GM21390 (cell line): ENCODE measurements around the gene ATP4A.

Experiments
- ATAC-seq: cut with Tn5 transposase; IDR thresholded peaks from one replicate; pipeline ENCODE4 v1.9.1; 2021; ENCODE audit not compliant: unreplicated experiment

ATP4A gene

DNA sequence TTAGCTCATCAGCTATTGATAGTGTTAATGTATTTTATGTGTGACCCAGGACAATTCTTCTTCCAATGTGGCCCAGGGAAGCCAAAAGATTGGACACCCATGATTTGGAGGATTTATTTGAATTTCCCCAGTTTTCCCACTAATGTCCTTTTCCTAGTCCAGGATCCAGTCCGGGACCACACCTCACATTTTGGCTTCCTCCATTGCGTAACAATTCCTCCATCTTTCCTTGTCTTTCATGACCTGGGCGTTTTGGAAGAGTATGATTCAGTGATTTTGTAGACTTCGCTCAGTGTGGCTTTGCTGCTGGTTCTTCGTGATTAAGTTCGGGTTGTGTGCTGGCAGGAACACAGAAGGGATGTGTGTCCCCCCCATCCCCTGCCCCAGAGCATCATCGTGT lies 3.3 kb upstream of the ATP4A start:
- no peak for ATAC-seq

DNA sequence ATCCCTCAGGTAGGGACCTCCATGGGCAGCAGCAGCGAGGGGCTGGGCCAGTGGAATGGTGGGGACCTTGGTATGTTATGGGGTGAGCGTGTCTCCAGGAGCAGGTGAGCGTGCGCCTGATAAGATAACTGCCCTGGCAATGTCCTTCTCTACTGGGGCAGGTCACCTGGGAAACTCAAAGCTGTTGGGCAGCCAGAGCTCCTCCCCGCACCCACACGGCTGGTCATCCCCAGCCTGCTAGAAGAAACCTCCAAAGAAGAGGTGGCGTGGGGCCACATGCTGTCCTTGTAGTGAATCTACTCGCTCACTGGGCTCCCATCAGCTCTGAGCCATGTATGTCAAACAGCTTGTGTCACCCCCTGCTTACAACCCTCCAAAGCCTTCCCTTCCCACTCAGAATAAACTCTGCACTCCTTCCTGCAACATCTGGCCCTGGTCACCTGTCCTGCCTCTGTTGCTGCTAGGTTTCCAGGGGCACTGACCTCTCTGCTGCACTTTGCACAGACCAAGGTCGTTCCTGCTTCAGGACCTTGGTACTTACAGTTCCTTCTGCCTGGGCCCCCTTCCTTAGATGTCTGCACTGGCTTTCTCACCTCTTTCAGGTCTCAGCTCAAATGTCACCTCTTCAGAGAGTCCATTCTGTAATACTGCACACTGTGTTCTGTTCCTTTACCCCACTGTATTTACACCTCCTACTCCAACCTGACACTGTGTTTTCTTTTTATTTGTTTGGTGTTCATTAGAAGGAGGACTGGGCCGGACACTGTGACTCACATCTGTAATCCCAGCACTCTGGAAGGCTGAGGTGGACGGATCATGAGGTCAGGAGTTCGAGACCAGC lies 1.8 kb upstream of the ATP4A start:
- no peak for ATAC-seq

DNA sequence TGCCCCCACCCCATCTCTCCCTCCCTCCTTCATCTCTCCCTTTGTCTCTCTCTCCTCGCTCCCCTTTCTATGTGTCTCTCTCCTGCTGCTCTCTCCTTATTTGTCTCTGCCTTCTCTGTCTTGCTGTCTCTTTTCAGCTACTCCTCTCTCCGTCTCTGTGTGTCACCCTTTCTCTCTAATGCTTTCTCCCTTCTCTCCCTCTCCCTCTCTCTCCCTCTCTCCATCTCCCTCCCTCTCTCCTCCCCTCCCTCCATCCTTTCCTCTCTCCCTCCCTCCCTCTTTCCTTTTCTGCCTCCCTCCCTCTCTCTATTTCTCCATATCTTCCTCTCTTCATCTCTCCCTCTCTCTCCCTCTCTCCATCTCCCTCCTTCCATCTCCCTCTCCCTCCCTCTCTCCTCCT lies 682 bp downstream of the ATP4A start:
- ATAC-seq, result no peak

DNA sequence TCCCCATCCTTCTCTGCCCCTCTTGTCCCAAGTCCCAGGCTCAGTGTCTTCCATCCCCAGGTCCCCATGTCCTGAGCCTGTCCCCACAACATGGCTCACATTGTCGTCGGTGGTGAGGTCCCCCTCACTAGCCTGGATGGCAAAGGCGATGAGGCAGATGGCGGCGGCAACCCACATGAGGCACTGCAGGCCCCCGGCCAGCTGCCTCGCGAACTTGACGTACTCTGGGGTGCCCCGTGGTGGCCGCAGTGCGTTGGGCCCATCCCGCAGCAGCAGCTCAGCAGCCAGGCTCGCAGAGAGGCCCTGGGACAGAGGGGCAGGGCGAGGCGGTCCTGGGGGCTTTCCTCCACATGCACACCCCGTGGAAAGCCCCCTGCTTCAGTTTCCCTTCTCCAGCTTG lies 1.1 kb downstream of the ATP4A start:
- ATAC-seq, result no peak

DNA sequence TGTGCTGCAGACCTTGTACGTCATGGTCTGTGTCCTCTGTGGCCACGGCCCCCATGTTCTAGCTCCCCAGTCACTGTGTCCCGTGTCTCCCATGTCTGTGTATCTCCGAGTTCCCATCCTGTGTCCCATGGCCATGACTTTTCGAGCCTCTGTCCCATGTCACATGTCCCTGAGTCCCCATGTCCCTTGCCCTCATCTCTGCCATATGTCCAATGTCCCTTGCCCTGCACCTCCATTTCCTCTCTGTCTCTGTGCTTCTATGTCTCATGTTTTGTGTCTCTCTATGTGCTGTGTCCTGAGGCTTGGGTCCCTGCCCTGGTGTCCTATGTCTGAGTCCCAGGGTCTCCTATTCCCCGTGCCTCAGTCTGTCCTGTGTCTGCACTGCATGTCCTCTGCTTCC lies 2.0 kb downstream of the ATP4A start:
- ATAC-seq, result no peak

DNA sequence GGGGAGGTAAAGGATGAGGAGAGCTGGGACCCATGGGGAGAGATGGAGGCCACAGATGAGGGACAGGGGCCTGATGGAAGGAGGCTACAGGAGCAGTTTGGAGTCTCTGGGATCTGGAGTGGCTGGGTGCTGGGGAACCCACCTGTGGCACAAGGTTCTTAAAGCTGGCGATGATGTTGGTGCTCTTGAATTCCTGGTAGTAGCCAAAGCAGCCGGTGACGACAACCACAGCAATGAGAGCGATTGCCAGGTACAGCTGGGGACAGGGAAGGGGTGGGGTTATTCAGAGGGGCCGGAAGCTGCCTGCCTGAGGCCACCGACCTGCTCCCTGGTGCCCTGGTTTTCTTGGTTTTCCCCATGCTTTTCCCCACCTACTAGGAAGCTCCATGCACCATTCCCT lies 2.8 kb downstream of the ATP4A start:
- ATAC-seq, result no peak

DNA sequence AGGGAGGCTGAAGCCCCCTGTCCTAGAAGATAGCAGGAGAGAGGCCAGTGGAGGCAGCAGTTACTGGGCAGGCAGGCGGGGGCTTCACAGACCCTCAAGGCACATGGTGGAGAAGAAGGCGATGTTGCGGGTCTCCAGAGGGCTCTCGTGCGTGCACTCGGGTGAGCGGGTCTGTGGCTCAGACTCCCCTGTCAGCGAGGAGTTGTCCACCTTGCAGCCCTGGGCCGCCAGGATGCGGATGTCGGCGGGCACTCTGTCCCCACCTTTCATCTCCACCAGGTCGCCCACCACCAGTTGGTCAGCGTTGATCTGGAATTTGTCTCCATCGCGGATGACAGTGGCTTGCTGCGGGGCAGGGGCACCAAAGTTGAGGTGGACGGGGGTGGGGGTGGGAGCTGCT lies 3.2 kb downstream of the ATP4A start:
- ATAC-seq, result no peak

DNA sequence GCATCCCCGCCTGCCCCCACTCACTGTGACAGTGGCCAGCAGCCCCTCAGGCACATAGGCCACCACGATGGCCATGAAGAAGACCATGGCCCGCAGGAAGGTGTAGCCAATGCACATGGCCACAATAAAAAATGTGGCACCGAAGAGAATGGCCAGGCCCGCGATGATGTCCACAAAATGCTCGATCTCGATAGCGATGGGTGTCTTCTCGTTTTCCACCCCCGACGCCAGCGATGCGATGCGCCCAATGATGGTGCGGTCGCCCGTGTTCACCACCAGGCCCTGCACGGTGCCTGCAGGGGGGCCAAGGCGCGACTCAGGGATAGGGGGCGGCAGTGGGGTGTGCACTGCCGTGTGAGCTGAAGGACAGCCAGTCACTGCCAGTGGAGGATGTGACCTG lies 3.7 kb downstream of the ATP4A start:
- no peak for ATAC-seq

DNA sequence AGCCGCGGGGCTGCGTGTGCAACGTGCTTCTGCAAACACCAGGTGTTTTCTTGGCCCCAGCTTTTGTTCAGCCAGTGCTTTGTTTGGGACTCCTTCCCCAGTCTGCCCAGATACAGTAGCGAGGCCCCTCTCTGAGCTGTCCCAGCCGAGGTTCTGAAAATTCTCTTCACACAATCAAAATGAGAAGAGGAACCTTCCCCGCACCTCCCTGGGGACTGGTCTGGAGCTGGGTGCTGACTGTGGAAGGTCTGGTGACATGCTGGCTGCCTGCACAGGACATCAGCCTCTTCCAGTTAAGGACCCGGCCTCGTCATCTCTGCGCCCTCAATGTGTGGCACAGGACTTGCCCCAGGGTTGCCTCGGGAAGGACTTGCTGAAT lies 4.2 kb downstream of the ATP4A start:
- ATAC-seq, result peak; percentile 58

DNA sequence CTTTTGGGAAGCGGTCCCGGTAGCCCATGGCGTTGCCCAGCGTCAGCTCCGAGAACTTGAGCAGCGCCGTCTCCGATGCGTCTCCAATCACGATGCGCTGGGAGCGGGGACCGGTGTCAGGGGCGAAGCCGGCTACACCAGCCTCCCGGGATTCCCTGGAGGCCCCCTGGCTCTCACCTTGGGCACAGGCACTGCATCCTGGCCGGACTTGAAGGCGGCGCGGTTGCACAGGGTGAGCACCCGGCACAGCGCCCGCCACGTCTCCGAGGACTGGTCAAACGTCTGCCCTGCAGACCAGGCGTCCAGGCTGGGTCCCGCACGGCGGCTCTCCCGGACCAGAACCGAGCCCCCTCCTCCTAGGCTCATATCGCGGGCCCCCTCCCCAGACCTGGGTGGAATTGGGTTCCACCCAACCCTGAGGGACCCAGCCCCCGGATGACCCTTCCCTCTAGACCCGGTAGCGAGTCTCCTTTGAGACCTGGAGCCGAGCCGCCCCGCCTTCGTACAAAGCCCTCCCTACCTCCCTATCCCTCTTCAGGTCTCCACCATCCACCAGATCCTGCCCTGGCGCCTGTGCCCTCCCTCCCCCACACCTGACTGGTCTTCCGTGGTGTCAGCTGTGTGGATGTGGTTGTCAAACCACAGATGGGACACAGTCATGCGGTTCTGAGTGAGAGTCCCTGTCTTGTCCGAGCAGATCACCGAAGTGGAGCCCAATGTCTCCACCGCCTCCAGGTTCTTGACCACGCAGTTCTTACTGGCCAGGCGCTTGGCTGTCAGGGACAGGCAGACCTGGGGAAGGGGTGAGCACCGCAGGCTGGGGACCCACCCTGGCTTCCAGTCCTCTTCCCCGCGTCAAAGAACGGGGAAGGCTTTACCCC lies 4.8 kb downstream of the ATP4A start:
- ATAC-seq, result no peak

DNA sequence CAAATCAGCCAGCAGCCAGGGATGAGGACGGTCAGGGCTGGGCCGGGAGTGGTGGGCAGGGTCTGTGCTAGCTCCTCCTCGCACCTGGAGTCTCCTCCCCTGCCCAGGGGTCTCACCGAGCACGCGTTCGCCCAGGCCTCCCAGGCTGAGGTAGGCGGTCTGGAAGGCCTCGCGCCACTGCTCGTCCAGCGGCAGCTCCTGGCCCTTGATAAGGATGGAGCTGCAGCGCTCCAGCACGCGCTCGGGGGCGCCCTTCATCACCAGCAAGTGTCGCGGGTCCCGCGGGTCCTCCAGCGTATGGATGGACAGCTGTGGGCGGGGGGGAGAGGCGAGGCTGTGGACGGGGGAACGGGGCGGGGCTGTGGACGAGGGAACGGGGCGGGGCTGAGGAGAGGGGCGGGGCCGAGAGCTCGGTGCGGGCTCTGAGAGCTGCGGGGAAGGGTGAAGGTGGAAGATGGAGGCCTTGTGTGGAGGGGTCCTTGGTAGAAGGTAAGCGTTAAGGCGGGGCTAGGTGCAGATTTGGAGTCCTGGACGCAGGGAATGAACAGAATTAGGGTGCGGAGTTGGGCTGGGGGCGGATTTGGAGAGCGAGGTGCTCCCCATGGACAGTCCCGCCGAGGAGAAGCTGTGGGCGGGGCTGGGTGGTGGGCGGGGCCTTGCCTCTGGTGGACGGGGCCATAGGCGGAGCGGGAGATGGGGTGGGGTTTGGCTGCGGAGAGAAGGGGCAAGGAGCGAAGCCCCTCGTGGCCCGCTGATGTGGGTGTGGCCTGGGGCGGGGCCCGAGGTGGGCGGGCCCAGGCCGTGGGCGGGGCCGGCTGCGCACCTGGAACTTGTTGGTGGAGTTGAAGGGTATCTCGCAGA lies 5.7 kb downstream of the ATP4A start:
- no peak for ATAC-seq

DNA sequence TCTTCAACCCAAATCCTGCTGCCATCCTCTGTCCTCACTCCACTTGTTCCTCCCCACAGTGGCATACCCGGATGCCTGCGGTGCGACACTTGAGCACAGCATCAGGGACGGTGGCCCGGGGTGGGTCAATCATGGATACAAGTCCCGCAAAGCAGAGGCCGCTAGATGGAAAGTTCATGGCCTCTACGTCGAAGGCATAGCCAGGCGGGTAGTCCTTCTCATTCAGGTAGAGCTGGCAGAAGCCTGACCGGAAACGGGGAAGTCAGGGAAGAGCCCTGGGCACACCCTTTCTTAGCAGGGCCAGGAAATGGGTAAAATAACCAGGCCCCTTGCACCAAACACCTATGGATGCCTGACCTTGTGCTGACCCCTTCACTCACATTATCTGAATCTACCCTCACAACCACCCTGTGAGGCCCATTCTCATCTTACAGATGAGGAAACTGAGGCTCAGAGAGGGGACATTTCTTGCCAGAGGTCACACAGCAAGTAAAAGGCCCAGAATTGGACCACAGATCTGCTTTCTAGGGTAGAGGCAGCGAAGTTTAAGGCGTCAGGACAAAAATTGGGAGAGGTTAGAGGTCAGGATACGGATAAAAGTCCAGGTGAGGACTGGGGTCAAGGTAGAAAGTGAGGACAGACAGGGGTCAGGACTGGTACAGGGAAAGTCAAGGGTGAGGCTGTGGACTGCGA lies 6.5 kb downstream of the ATP4A start:
- no peak for ATAC-seq

DNA sequence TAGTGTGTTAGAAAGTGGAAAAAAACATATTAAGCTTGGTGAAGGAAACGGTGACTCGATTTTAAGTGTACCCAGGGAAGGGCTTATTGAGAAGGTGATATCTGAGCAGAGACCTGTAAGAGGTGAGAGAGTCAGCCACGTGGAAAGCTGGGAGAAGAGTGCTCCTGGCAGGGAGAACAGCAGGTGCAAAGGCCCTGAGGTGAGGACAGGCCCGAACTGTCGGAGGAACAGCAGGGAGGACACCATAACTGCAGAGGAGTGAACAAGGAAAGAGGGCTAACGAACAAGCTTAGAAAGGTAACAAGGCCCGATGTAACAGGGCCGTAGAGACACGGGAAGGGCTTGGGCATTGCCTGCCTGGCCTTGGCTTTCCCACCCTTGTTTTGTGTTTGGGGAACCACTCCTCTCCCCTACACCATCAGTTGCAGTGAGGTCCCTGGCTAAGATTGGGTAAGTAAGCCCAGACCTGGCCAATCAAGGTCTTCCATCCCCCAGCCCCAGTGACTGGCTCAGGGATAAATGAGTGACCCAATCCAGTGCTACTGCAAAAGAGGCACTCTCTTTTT lies 7.3 kb downstream of the ATP4A start:
- no peak for ATAC-seq

DNA sequence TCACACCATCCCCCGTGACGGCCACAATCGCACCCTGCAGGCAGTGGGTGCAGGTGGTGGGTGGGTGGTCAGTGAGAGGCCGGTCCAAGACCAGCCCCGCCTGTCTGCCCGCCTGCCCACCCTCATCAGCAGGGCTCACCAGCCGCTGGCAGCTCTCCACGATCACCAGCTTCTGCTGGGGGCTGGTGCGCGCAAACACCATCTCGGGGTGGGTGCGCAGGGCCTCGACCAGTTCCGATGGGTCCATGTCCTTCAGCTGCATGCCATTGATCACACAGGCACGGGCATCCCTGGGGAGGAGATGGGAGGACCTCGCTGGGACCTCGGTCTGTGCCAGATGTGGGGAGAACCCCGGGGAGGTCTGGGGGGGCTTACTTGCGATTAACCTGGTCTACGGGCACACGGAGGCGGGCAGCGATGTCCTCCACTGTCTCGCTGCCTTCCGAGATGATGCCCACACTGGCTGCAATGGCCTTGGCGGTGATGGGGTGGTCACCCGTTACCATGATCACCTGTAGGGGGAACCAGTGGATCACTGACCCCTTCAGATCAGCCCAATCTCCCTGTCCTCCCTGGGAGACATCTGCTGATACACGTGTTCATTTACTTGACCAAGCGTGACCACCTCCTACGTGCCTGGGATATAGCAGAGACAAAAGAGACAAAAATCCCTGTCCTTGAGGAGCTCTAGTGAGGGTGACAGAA lies 8.0 kb downstream of the ATP4A start:
- no peak for ATAC-seq

DNA sequence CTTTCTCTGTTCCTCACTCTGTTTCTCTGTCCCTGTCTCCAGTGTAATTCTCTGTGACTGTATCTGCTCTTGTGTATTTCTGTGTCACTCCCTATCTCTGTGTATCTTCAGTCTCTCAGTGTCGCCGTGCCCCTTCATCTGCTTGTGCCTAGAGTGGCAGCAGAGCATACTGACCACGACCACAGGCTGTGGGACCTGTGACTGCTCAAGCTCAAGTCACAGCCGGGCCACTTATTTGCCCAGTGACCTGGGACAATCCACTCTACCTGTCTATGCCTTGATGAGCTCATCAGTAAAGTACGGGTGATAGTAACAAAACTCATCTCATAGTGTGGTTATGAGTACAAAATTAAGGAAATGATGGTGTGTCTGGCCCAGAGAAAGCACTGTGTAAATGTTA lies 9.4 kb downstream of the ATP4A start:
- no peak for ATAC-seq

DNA sequence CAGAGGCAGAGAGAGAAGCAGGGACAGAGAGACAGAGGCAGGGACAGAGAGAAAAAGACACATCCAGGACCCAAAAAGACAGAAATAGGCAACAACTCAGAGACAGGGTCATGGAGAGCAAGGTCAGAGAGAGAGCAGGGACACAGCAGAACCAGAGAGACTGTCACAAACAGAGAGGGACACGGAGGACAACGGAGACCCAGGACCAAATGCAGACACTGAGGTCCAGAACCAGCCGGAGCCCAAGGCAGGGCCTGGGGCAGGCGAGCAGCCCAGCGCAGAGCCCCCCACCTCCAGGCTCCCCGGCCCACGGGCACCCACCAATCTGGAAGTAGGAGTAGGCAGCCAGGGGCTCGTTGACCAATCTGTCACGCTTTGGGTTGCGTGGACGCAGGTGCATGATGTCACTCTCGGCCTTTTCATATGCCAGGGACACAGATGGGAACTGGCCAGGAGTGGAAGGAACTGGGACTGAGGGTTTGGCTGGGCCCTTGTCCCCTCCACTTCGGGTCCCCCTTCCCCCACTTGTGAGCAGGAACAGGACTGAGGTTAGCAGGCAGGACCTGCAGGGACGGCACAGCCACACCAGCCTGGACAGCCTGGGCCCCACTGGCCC lies 10.0 kb downstream of the ATP4A start:
- no peak for ATAC-seq

DNA sequence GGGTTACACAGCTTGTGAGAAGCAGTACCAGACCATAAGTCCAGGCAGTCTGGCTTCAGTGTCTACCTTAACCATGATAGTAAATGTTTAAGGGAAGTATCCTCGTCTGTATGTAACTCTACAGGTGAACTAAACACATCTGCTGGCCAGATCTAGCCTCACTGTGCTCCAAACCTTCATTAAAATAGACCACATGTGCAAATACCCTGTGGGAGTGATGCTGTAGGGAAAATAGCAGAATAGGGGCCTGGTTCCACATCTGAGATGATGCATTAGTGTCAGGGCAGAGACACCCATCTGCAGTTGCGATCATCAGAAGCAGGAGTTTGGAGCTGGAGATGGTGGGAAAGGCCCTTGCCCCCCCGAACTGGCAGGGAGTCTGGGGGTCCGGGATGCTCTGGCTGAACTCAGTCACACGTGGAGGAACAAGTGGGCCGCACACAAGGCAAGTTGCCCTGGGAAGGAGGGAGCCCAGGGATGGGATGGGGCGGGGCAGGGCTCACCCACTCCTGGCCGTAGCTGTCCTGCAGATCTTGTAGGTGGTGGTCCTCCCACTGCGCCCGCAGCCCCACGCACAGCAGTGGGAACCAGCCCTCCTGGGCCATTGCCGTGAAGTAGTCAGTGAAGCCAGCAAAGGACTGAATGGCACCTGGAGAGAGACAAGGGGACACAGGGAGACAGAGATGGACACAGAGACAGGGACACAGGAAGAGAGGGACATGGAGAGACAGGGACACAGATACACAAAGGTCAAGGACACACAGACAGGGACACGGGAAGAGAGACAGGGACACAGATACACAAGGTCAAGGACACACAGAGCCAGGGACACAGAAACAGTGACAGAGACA lies 10.7 kb downstream of the ATP4A start:
- ATAC-seq, result no peak

DNA sequence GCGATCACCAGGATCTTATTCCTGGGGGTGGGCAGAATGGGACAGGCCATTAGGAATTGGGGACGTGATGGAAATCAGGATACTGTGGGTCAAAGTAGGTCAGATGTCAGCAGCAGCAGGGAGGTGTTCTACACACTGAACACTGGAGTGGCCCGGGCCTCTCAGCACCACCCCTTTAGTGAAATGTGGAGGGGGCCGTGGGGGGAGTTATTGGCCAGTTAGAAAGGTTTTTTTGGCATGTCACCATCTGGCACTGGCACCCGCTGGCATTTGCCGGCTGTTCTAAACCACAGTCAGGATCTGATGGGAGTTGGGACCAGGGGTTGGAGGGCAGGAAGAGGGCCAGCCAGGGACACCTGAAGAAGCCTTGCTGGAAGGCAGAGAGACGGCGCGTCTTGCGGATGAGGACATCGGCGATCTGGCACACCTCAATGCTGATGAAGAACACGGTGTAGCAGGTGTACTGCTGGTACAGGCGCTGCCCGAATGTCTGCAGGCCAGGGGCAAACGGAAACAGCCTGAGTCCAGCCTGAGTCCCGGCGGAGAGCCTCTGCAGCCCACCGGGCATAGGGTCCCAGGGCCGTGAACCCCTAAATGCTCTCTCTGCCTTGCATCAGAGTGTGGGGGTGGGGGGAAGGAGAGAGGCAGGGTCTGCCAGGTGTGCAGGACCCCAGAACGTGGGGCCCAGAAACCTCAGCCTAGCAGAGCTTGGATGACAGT lies 12.2 kb downstream of the ATP4A start:
- no peak for ATAC-seq
